HUES6 (cell line): ENCODE data around the gene ADH7.
"Not testable (repeated sequence)": the region's sequence is repeated elsewhere in the genome, so short reads cannot be mapped to it uniquely, and the experiment has no call there.

Experiments used
- H3K27ac ChIP-seq: 2 replicates; pipeline ENCODE4 v1.7.0; 2013; ENCODE audit warnings: low read depth, mild to moderate bottlenecking, low read length, inconsistent platforms
- H3K27me3 ChIP-seq: 2 replicates; pipeline ENCODE4 v1.6.1; 2013; ENCODE audit warnings: low read length; ENCODE audit not compliant: control insufficient read depth, insufficient read depth
- H3K36me3 ChIP-seq: 2 replicates; pipeline ENCODE4 v1.6.1; 2013; ENCODE audit warnings: low read length; ENCODE audit not compliant: control insufficient read depth, insufficient read depth
- H3K4me1 ChIP-seq: 2 replicates; pipeline ENCODE4 v1.6.1; 2013; ENCODE audit warnings: low read length; ENCODE audit not compliant: control insufficient read depth, insufficient read depth
- H3K4me3 ChIP-seq: 2 replicates; pipeline ENCODE4 v1.5.1; 2013; ENCODE audit warnings: low read depth, low read length
- H3K9ac ChIP-seq: one replicate; pipeline ENCODE4 v1.6.1; 2013; ENCODE audit warnings: mild to moderate bottlenecking, low read length
- H3K9me3 ChIP-seq: 2 replicates; pipeline ENCODE4 v1.6.1; 2013; ENCODE audit warnings: low read depth, low read length; ENCODE audit not compliant: control insufficient read depth, insufficient read depth

Gene ADH7

DNA sequence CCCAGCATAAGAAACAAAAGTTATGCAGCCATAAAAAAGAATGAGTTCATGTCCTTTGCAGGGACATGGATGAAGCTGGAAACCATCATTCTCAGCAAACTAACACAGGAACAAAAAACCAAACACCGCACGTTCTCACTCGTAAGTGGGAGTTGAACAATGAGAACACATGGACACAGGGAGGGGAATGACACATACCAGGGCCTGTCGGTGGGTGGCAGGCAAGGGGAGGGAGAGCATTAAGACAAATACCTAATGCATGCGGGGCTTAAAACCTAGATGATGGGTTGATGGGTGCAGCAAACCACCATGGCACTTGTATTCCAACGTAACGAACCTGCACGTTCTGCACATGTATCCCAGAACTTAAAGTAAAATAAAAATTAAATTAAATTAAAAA lies 19.4 kb downstream of the ADH7 start:
- H3K4me3 ChIP-seq, H3K9ac ChIP-seq, H3K27ac ChIP-seq, H3K9me3 ChIP-seq, H3K36me3 ChIP-seq, H3K4me1 ChIP-seq, H3K27me3 ChIP-seq: not testable (repeated sequence)

DNA sequence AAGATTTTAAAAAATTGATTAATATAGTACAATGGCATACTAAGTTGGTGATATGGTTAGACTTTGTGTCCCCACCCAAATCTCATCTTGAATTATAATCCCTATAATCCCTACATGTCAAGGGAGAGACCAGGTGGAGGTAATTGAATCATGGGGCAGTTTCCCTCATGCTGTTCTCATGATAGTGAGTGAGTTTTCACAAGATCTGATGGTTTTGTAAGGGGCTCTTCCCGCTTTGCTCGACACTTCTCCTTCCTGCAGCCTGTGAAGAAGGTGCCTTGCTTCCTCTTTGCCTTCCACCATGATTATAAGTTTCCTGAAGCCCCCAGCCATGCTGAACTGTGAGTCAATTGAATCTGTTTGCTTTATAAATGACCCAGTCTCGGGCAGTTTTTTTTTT lies 20.2 kb downstream of the ADH7 start:
- not testable (repeated sequence) for H3K36me3 ChIP-seq, H3K9ac ChIP-seq, H3K9me3 ChIP-seq, H3K4me3 ChIP-seq, H3K27ac ChIP-seq, H3K27me3 ChIP-seq, H3K4me1 ChIP-seq

- no peak overlapping the region for H3K27ac ChIP-seq
- no peaks in the 10 kb centered on the region for H3K27me3 ChIP-seq
- no peak overlapping the region for H3K4me3 ChIP-seq
- no peaks in the 10 kb centered on the region for H3K36me3 ChIP-seq
- H3K4me1 ChIP-seq, result no peaks in the 10 kb centered on the region
- no peaks in the 10 kb centered on the region for H3K9me3 ChIP-seq
- no peak overlapping the region for H3K9ac ChIP-seq
Measured at GRCh38 chr4:99414401-99414800, 20.7 kb downstream of the ADH7 start.

DNA sequence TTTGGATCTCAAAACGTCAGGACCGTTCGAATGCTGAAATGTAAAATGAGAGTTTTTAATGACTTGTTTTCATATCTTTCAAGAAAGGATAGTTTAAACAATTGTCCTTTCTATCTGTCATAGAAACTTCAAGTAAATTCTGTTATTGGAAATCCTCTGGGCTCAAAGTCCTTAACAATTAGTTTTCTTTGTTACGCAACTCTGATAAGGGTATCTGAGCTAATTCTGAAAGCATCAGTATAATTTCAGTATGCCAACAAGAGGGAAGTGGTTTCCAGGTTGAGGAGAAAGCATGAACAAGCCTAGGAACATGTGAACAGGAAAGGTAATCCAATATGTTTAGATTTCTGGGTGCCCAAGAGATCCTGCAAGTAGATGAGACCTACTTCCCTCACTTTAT lies 22.0 kb downstream of the ADH7 start:
- Histone ChIP-seq H3K27ac (no peak overlapping the region), H3K36me3 (no peaks in the 10 kb centered on the region), H3K9me3 (no peaks in the 10 kb centered on the region), H3K4me3 (no peak overlapping the region), H3K4me1 (no peaks in the 10 kb centered on the region), H3K9ac (no peak overlapping the region), H3K27me3 (no peaks in the 10 kb centered on the region)

DNA sequence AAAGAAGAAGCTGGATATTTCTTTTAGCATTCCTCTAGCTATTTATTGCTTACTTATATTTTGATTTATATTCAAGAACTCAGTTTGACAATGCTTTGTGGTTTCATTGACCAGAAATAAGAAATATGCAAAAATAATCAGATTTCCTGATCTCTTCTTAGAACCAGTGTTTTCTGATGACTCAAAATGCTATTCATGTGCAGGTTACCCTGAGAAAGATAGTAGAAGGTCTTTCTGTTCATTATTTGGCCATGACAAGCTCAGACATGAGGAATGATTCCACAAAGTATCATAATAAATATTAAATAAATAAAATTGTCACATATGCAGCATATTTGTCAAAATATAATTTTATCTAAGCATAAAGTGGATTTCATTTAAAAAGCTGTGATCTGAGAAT lies 24.1 kb downstream of the ADH7 start:
- Histone ChIP-seq H3K36me3 (no peaks in the 10 kb centered on the region), H3K9ac (no peak overlapping the region), H3K27me3 (no peaks in the 10 kb centered on the region), H3K4me3 (no peak overlapping the region), H3K4me1 (no peaks in the 10 kb centered on the region), H3K27ac (no peak overlapping the region), H3K9me3 (no peaks in the 10 kb centered on the region)

DNA sequence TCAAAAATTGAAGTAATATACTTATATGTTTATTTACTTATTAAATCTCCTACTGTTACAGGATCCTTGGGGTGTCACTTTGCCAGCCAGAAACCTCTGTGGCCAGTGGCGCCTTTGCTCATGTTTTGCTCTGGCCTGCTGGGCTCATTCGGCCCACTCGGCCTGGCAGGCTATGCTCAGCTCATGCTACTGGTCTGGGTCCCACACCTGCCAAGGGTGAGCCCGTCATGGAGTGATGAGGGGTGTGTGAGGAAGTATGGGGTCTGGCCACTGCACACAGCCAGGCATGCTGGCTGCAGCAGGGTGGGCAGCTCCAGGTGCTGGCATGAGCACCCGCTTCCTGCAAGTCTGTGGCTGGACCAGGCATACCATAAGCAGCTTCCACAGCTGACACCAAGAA lies 25.1 kb downstream of the ADH7 start:
- H3K9ac ChIP-seq, result no peak overlapping the region
- no peaks in the 10 kb centered on the region for H3K9me3 ChIP-seq
- no peaks in the 10 kb centered on the region for H3K4me1 ChIP-seq
- no peaks in the 10 kb centered on the region for H3K36me3 ChIP-seq
- no peak overlapping the region for H3K27ac ChIP-seq
- no peaks in the 10 kb centered on the region for H3K27me3 ChIP-seq
- H3K4me3 ChIP-seq, result no peak overlapping the region

DNA sequence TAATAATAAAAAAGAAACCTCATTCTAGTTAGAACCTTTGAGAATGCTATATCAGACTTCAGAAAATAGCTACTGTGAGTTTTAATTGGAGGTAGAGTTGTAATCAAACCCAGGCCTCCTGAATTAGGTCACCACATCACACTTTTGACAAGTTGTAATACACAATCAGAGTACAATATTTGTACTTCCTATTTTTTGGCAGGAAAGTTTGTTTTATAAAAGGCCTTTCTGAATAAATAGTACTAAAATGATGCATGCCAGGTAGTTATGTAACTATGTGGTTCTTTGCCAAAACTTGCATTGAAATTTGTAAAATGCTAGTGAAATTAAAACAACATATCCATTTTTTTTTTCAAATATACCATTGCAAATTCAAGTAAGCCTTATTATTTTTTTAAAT lies 26.8 kb downstream of the ADH7 start:
- H3K27me3 ChIP-seq, result no peaks in the 10 kb centered on the region
- no peak overlapping the region for H3K27ac ChIP-seq
- no peaks in the 10 kb centered on the region for H3K9me3 ChIP-seq
- no peak overlapping the region for H3K4me3 ChIP-seq
- no peak overlapping the region for H3K9ac ChIP-seq
- no peaks in the 10 kb centered on the region for H3K4me1 ChIP-seq
- H3K36me3 ChIP-seq, result no peaks in the 10 kb centered on the region

GRCh38 chr4:99405433-99406115 lies 29.6 kb downstream of the ADH7 start:
- Histone ChIP-seq H3K4me1 (no peaks in the 10 kb centered on the region), H3K36me3 (no peaks in the 10 kb centered on the region), H3K9ac (no peak overlapping the region), H3K27me3 (no peaks in the 10 kb centered on the region), H3K9me3 (no peaks in the 10 kb centered on the region), H3K27ac (no peak overlapping the region), H3K4me3 (no peak overlapping the region)

GRCh38 chr4:99404595-99405287 lies 30.4 kb downstream of the ADH7 start:
- no peaks in the 10 kb centered on the region for H3K36me3 ChIP-seq
- H3K27me3 ChIP-seq, result no peaks in the 10 kb centered on the region
- H3K9ac ChIP-seq, result no peak overlapping the region
- no peaks in the 10 kb centered on the region for H3K4me1 ChIP-seq
- H3K4me3 ChIP-seq, result no peak overlapping the region
- H3K9me3 ChIP-seq, result no peaks in the 10 kb centered on the region
- H3K27ac ChIP-seq, result no peak overlapping the region

GRCh38 chr4:99403380-99404184 lies 31.6 kb downstream of the ADH7 start:
- Histone ChIP-seq H3K9me3 (no peaks in the 10 kb centered on the region), H3K27me3 (no peaks in the 10 kb centered on the region), H3K36me3 (no peaks in the 10 kb centered on the region), H3K9ac (no peak overlapping the region), H3K4me3 (no peak overlapping the region), H3K27ac (no peak overlapping the region), H3K4me1 (no peaks in the 10 kb centered on the region)

DNA sequence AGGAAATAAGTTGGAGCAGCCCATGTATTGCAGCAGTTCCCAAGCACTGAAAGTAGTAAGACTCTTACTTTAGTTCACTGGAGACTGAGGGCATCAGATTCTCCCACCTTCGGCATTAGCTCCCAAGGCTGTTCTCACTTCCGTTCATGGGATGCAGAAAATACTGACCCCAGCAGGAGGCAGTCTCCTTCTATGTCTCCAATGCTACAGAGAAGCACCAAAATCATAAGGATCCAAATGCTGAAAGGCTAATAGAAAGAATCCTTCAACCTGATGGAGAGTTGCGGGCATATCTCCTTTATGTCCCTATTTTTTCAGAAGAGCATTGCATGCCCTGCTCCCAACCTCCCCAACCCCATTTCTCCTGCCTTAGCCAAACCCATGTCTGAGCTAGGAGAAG lies 32.4 kb downstream of the ADH7 start:
- Histone ChIP-seq H3K4me3 (no peak overlapping the region), H3K9me3 (peaks cover 4% of the 10 kb centered on the region; the same call in 1 of the 2 replicates), H3K27ac (no peak overlapping the region), H3K9ac (no peak overlapping the region), H3K27me3 (no peaks in the 10 kb centered on the region), H3K36me3 (no peaks in the 10 kb centered on the region), H3K4me1 (no peaks in the 10 kb centered on the region)
